Trophoblast cell (in vitro differentiated cells and primary cell): Measurements from ENCODE around the gene GRK4.

Experiments used
- DNase-seq, 2 donors: peaks; one replicate each; pipeline ENCODE4 v3.0.0-alpha.2; 2016
- H2AFZ ChIP-seq: 2 replicates; pipeline ENCODE4 v1.6.1; 2013; ENCODE audit warnings: low read length, moderate library complexity, mild to moderate bottlenecking; ENCODE audit not compliant: insufficient read depth, poor library complexity
- H2AK5ac ChIP-seq: 2 replicates; pipeline ENCODE4 v1.6.1; 2013; ENCODE audit warnings: mild to moderate bottlenecking, low read length
- H2BK120ac ChIP-seq: 2 replicates; pipeline ENCODE4 v1.6.1; 2013; ENCODE audit warnings: low read length, mild to moderate bottlenecking, moderate library complexity; ENCODE audit not compliant: insufficient read depth, poor library complexity
- H2BK12ac ChIP-seq: 2 replicates; pipeline ENCODE4 v1.6.1; 2013; ENCODE audit warnings: mild to moderate bottlenecking, low read length, moderate library complexity
- H2BK5ac ChIP-seq: 2 replicates; pipeline ENCODE4 v1.6.1; 2013; ENCODE audit warnings: low read length, low read depth, moderate library complexity, mild to moderate bottlenecking; ENCODE audit not compliant: poor library complexity
- H3K14ac ChIP-seq: 2 replicates; pipeline ENCODE4 v1.6.1; 2013; ENCODE audit warnings: mild to moderate bottlenecking, low read length
- H3K18ac ChIP-seq: 2 replicates; pipeline ENCODE4 v1.6.1; 2013; ENCODE audit warnings: mild to moderate bottlenecking, low read length
- H3K23ac ChIP-seq: 2 replicates; pipeline ENCODE4 v1.6.1; 2013; ENCODE audit warnings: low read length
- H3K27ac ChIP-seq: 2 replicates; pipeline ENCODE4 v1.5.1; 2013; ENCODE audit warnings: low read depth, mild to moderate bottlenecking, inconsistent platforms, low read length, moderate library complexity
- H3K27me3 ChIP-seq: 2 replicates; pipeline ENCODE4 v1.6.1; 2013; ENCODE audit warnings: inconsistent platforms, mild to moderate bottlenecking, low read length, moderate library complexity; ENCODE audit not compliant: insufficient read depth
- H3K36me3 ChIP-seq, 2 experiments: 1 replicate in 1 of 2; 2 replicates in 1 of 2; pipeline ENCODE4 v1.6.1; 2013; ENCODE audit warnings: low read length in 2 of 2, mild to moderate bottlenecking in 2 of 2, moderate library complexity in 1 of 2; ENCODE audit not compliant: insufficient read depth in 2 of 2, control insufficient read depth in 1 of 2
- H3K4ac ChIP-seq: 2 replicates; pipeline ENCODE4 v1.6.1; 2013; ENCODE audit warnings: low read depth, mild to moderate bottlenecking, low read length, moderate library complexity
- H3K4me1 ChIP-seq, 2 experiments: 1 replicate in 1 of 2; 2 replicates in 1 of 2; pipeline ENCODE4 v1.6.1; 2013; ENCODE audit warnings: low read length in 2 of 2, mild to moderate bottlenecking in 2 of 2, moderate library complexity in 1 of 2; ENCODE audit not compliant: insufficient read depth in 2 of 2, control insufficient read depth in 1 of 2
- H3K4me2 ChIP-seq: 2 replicates; pipeline ENCODE4 v1.6.1; 2013; ENCODE audit warnings: inconsistent platforms, mild to moderate bottlenecking, low read length, moderate library complexity
- H3K4me3 ChIP-seq: 2 replicates; pipeline ENCODE4 v1.5.1; 2013; ENCODE audit warnings: mild to moderate bottlenecking, low read depth, low read length, inconsistent platforms
- H3K79me1 ChIP-seq: one replicate; pipeline ENCODE4 v1.6.1; 2013; ENCODE audit warnings: low read length
- H3K79me2 ChIP-seq: 2 replicates; pipeline ENCODE4 v1.6.1; 2013; ENCODE audit warnings: low read length, mild to moderate bottlenecking; ENCODE audit not compliant: control insufficient read depth, insufficient read depth, poor library complexity
- H3K9ac ChIP-seq: 2 replicates; pipeline ENCODE4 v1.6.1; 2013; ENCODE audit warnings: mild to moderate bottlenecking, low read length
- H3K9me3 ChIP-seq: 2 replicates; pipeline ENCODE4 v1.6.1; 2013; ENCODE audit warnings: low read depth, mild to moderate bottlenecking, control low read depth, inconsistent platforms, low read length; ENCODE audit not compliant: insufficient read depth
- H4K12ac ChIP-seq: 2 replicates; pipeline ENCODE4 v1.6.1; 2013; ENCODE audit warnings: low read depth, mild to moderate bottlenecking, low read length, moderate library complexity
- H4K8ac ChIP-seq: 2 replicates; pipeline ENCODE4 v1.6.1; 2013; ENCODE audit warnings: low read depth, mild to moderate bottlenecking, low read length, moderate library complexity
- H4K91ac ChIP-seq: one replicate; pipeline ENCODE4 v1.6.1; 2013; ENCODE audit warnings: low read depth, mild to moderate bottlenecking, low read length, moderate library complexity
- WGBS: extraction: QIAGEN DNeasy Blood & Tissue Kit; methylation state at CpG from one replicate; pipeline ENCODE4 v1.1.7; 2013; ENCODE audit warnings: missing lambda C conversion rate; ENCODE audit not compliant: insufficient read length, insufficient coverage; ENCODE audit errors: extremely low coverage; 5-methylcytosine and 5-hydroxymethylcytosine counted together

GRK4 gene

DNA sequence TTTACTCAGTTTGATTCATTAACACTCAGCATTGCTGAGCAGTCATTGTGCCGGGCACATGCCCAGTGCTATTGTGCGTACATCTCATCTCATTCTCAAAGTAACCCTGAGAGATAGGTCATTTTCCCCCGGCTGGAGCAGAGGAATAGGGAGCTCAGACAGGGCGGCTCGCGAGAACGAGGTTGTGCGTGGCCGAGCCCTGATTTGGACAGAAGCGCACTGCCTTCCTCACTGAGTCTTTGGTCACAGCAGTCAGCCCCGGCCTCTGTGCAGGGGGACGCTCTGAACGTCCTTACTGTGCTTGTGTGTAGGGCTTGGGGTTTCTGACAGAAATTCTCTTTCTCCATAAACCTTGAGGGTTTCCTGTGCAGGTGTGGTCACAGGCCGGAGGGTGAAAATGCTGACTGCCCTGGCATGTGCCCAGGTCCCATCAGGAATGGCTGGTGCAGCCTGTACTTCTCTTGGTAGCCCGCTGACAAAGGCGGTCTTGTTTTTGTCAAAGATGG lies 39.6 kb upstream of the GRK4 start:
- Histone ChIP-seq H2BK5ac (no peak overlapping the region), H3K4me2 (no peak overlapping the region), H3K9ac (no peak overlapping the region), H2BK120ac (no peak overlapping the region), H3K9me3 (no peaks in the 10 kb centered on the region), H4K91ac (no peak overlapping the region), H3K4me1 (peaks cover 5 to 14% of the 10 kb centered on the region in 2 experiments), H3K36me3 (peaks cover 48 to 49% of the 10 kb centered on the region in 2 experiments), H3K27ac (no peak overlapping the region), H2AK5ac (no peak overlapping the region), H3K79me1 (no peaks in the 10 kb centered on the region), H4K8ac (no peak overlapping the region), H2BK12ac (no peak overlapping the region), H3K23ac (no peak overlapping the region), H3K27me3 (no peaks in the 10 kb centered on the region), H3K18ac (no peak overlapping the region), H3K4ac (no peak overlapping the region), H3K79me2 (no peaks in the 10 kb centered on the region), H3K14ac (no peak overlapping the region), H2AFZ (no peak overlapping the region), H4K12ac (no peak overlapping the region), H3K4me3 (no peak overlapping the region)
- no peak for DNase-seq
- WGBS = no CpG with 5 or more reads among the region's 16 CpGs

DNA sequence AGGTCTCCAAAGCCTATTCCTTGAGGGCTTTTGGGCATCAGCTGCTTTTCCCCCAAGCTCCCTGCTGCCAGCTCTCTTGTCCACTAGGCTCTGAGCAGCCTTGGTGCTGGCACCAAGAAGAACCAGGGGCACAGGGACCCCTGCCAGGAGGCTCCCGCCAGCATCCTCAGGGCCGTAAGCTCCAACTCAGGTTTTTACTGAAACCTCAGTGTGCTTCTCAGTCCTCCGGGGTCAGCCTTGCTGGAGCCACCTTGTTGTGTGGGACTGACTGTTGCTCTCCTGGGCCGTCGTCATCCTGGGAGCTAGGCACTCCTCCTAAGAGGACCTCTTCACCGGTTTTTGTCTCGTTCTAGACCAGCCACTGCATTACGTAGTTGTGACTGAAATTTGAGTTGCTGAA lies 39.1 kb upstream of the GRK4 start:
- no peak overlapping the region for H2AK5ac ChIP-seq
- no peak overlapping the region for H3K14ac ChIP-seq
- H3K4me1 ChIP-seq = peaks cover 5 to 14% of the 10 kb centered on the region in 2 experiments
- no peak overlapping the region for H4K12ac ChIP-seq
- WGBS = no CpG with 5 or more reads among the region's 8 CpGs
- no peaks in the 10 kb centered on the region for H3K79me2 ChIP-seq
- H3K9ac ChIP-seq = peak overlapping the region; percentile 39
- no peak overlapping the region for H3K18ac ChIP-seq
- no peak overlapping the region for H3K27ac ChIP-seq
- H2AFZ ChIP-seq = no peak overlapping the region
- H3K23ac ChIP-seq = no peak overlapping the region
- H3K4me2 ChIP-seq = no peak overlapping the region
- H3K36me3 ChIP-seq = peaks cover 51 to 53% of the 10 kb centered on the region in 2 experiments
- no peak overlapping the region for H2BK120ac ChIP-seq
- H2BK12ac ChIP-seq = no peak overlapping the region
- no peak for DNase-seq
- no peak overlapping the region for H3K4ac ChIP-seq
- H3K4me3 ChIP-seq = no peak overlapping the region
- H2BK5ac ChIP-seq = no peak overlapping the region
- no peaks in the 10 kb centered on the region for H3K9me3 ChIP-seq
- H3K27me3 ChIP-seq = no peaks in the 10 kb centered on the region
- no peaks in the 10 kb centered on the region for H3K79me1 ChIP-seq
- H4K8ac ChIP-seq = no peak overlapping the region
- H4K91ac ChIP-seq = no peak overlapping the region

DNA sequence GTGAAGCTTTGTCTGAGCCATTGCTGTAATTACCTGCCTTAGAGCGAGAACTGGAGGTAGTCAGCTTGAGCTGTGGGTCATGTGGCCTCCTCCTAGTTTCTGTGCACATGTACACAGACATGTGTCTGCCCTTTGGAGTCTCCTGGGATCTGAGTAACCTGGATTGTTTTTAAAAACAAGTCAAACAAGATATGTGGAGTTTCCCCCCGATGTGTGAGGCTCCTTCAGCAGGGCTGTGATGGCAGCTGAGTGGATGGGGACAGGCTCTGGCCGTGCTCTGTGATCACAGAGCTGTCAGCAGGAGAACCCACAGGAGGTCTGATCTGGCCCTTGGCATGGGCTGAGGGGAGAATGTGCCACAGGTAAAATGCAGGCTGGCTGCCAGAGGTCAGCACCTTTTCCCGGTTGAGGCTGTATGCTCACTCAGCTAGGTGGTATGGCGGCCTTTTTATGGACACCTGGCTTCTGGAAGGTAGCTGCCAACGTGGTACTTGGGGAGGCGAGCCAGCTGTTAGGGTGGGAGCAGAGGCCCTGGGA lies 38.5 kb upstream of the GRK4 start:
- Histone ChIP-seq H3K4me2 (no peak overlapping the region), H3K27me3 (no peaks in the 10 kb centered on the region)

DNA sequence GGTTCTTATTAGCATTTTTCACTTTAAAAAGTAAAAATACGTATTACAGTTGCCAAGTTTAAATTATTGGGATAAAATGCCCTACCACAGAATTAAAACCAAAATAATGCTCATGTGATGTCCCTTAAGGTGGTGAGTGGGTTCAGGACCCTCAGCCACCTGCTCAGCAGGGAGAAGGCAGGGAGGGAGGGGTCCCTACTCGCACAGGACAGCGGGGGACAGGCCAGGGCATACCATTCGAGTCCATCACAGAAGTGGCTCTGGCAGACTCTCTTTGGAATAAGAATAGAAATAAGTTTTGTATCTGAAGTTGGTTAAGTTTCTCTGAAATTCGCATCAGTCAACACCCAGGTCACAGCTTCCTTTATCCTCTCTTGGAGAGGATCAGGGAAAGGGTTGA lies 37.9 kb upstream of the GRK4 start:
- H3K4me2 ChIP-seq = no peak overlapping the region
- H3K9me3 ChIP-seq = peaks cover 3% of the 10 kb centered on the region
- no peak overlapping the region for H3K9ac ChIP-seq
- no peak overlapping the region for H2BK5ac ChIP-seq
- DNase-seq = no peak
- H4K8ac ChIP-seq = no peak overlapping the region
- no peak overlapping the region for H3K14ac ChIP-seq
- H3K27ac ChIP-seq = no peak overlapping the region
- H2AK5ac ChIP-seq = no peak overlapping the region
- H3K79me1 ChIP-seq = no peaks in the 10 kb centered on the region
- peaks cover 5 to 14% of the 10 kb centered on the region in 2 experiments for H3K4me1 ChIP-seq
- no peak overlapping the region for H4K91ac ChIP-seq
- H2BK120ac ChIP-seq = no peak overlapping the region
- no peak overlapping the region for H3K4me3 ChIP-seq
- H3K18ac ChIP-seq = no peak overlapping the region
- H4K12ac ChIP-seq = no peak overlapping the region
- H3K4ac ChIP-seq = no peak overlapping the region
- no peaks in the 10 kb centered on the region for H3K27me3 ChIP-seq
- no peaks in the 10 kb centered on the region for H3K79me2 ChIP-seq
- no peak overlapping the region for H3K23ac ChIP-seq
- no peak overlapping the region for H2AFZ ChIP-seq
- peaks cover 60 to 62% of the 10 kb centered on the region in 2 experiments for H3K36me3 ChIP-seq
- H2BK12ac ChIP-seq = no peak overlapping the region
- WGBS = no CpG with 5 or more reads among the region's 5 CpGs

More for the DNA sequence above, 38.5 kb upstream of the GRK4 start:
- Histone ChIP-seq H3K4me1 (peaks cover 5 to 14% of the 10 kb centered on the region in 2 experiments), H3K79me1 (no peaks in the 10 kb centered on the region), H3K23ac (no peak overlapping the region), H2BK12ac (no peak overlapping the region), H2AK5ac (no peak overlapping the region), H2BK5ac (no peak overlapping the region), H4K91ac (no peak overlapping the region), H2BK120ac (no peak overlapping the region), H4K8ac (no peak overlapping the region), H3K18ac (no peak overlapping the region), H3K9ac (no peak overlapping the region), H3K79me2 (no peaks in the 10 kb centered on the region), H3K36me3 (peaks cover 55 to 57% of the 10 kb centered on the region in 2 experiments), H3K14ac (no peak overlapping the region), H4K12ac (no peak overlapping the region), H3K27ac (no peak overlapping the region), H3K4ac (no peak overlapping the region), H2AFZ (no peak overlapping the region), H3K9me3 (no peaks in the 10 kb centered on the region), H3K4me3 (no peak overlapping the region)
- no peak for DNase-seq
- WGBS = no CpG with 5 or more reads among the region's 7 CpGs
